H9 (cell line): ENCODE measurements around the gene DISP3. TPM values are rescaled to one million over a fixed set of nuclear protein-coding genes. Genes with fewer than 3 reads are reported as not detected.

Experiments used
- DNase-seq: peaks from one replicate; pipeline ENCODE4 v3.0.0-alpha.2; 2017
- H2AFZ ChIP-seq: one replicate; pipeline ENCODE4 v1.6.1; 2013; ENCODE audit warnings: mild to moderate bottlenecking, low read length, control low read depth, moderate library complexity
- H2AK5ac ChIP-seq: 2 replicates; pipeline ENCODE4 v1.6.1; 2013; ENCODE audit warnings: low read length, control low read depth, mixed read lengths; ENCODE audit not compliant: insufficient read length
- H2BK120ac ChIP-seq: one replicate; pipeline ENCODE4 v1.6.1; 2013; ENCODE audit warnings: low read depth, mild to moderate bottlenecking, low read length, control low read depth, inconsistent platforms; ENCODE audit not compliant: poor library complexity, severe bottlenecking
- H2BK12ac ChIP-seq: 2 replicates; pipeline ENCODE4 v1.6.1; 2013; ENCODE audit warnings: low read length, control low read depth, mixed read lengths, low read depth; ENCODE audit not compliant: insufficient read length
- H2BK15ac ChIP-seq: 2 replicates; pipeline ENCODE4 v1.6.1; 2013; ENCODE audit warnings: low read depth, low read length, control low read depth
- H2BK20ac ChIP-seq: one replicate; pipeline ENCODE4 v1.6.1; 2013; ENCODE audit warnings: low read depth, mild to moderate bottlenecking, low read length, control low read depth, inconsistent platforms; ENCODE audit not compliant: poor library complexity, severe bottlenecking
- H2BK5ac ChIP-seq: 2 replicates; pipeline ENCODE4 v1.6.1; 2013; ENCODE audit warnings: low read length, control low read depth, mixed read lengths; ENCODE audit not compliant: insufficient read length
- H3K14ac ChIP-seq: 2 replicates; pipeline ENCODE4 v1.6.1; 2013; ENCODE audit warnings: low read length, control low read depth; ENCODE audit not compliant: insufficient read depth
- H3K18ac ChIP-seq: 2 replicates; pipeline ENCODE4 v1.6.1; 2013; ENCODE audit warnings: low read depth, mild to moderate bottlenecking, mixed read lengths, low read length, control low read depth; ENCODE audit not compliant: insufficient read length
- H3K23ac ChIP-seq: 2 replicates; pipeline ENCODE4 v1.6.1; 2013; ENCODE audit warnings: low read length, control low read depth, mixed read lengths, low read depth; ENCODE audit not compliant: insufficient read length
- H3K23me2 ChIP-seq: 2 replicates; pipeline ENCODE4 v1.6.1; 2013; ENCODE audit warnings: low read depth, mild to moderate bottlenecking, mixed read lengths, low read length, control low read depth; ENCODE audit not compliant: insufficient read length, poor library complexity, severe bottlenecking
- H3K27ac ChIP-seq: 2 replicates; pipeline ENCODE4 v1.5.1; 2013; ENCODE audit warnings: low read length, control low read depth, mixed read lengths, low read depth; ENCODE audit not compliant: insufficient read length
- H3K27me3 ChIP-seq: 2 replicates; pipeline ENCODE4 v1.6.1; 2013; ENCODE audit warnings: low read length, control low read depth, inconsistent platforms; ENCODE audit not compliant: insufficient read depth
- H3K4ac ChIP-seq: 2 replicates; pipeline ENCODE4 v1.6.1; 2013; ENCODE audit warnings: low read depth, mild to moderate bottlenecking, control low read depth, inconsistent platforms, low read length, moderate library complexity
- H3K4me1 ChIP-seq: 2 replicates; pipeline ENCODE4 v1.6.1; 2013; ENCODE audit warnings: low read length, control low read depth, inconsistent platforms; ENCODE audit not compliant: insufficient read depth
- H3K4me2 ChIP-seq: 2 replicates; pipeline ENCODE4 v1.6.1; 2013; ENCODE audit warnings: low read length, control low read depth, mixed read lengths; ENCODE audit not compliant: insufficient read length, insufficient read depth
- H3K56ac ChIP-seq: 2 replicates; pipeline ENCODE4 v1.6.1; 2013; ENCODE audit warnings: low read depth, mild to moderate bottlenecking, mixed read lengths, low read length, control low read depth; ENCODE audit not compliant: insufficient read length
- H3K79me1 ChIP-seq: 2 replicates; pipeline ENCODE4 v1.6.1; 2013; ENCODE audit warnings: low read depth, mild to moderate bottlenecking, moderate library complexity, low read length, control low read depth, inconsistent platforms; ENCODE audit not compliant: insufficient read depth, poor library complexity, severe bottlenecking
- H3K79me2 ChIP-seq: 2 replicates; pipeline ENCODE4 v1.6.1; 2013; ENCODE audit warnings: low read length, control low read depth, inconsistent platforms; ENCODE audit not compliant: insufficient read depth
- H3K9ac ChIP-seq: 2 replicates; pipeline ENCODE4 v1.6.1; 2013; ENCODE audit warnings: low read length, control low read depth, mixed read lengths; ENCODE audit not compliant: insufficient read length; ENCODE audit errors: extremely low read depth
- H3K9me3 ChIP-seq: one replicate; pipeline ENCODE4 v1.6.1; 2013; ENCODE audit warnings: low read depth, low read length, inconsistent platforms; ENCODE audit not compliant: control insufficient read depth
- H3T11ph ChIP-seq: one replicate; pipeline ENCODE4 v1.6.1; 2013; ENCODE audit warnings: mild to moderate bottlenecking, low read length, control low read depth, inconsistent platforms
- H4K20me1 ChIP-seq: one replicate; pipeline ENCODE4 v1.6.1; 2013; ENCODE audit not compliant: control insufficient read depth, insufficient read length, insufficient read depth
- H4K5ac ChIP-seq: 2 replicates; pipeline ENCODE4 v1.6.1; 2013; ENCODE audit warnings: low read depth, mild to moderate bottlenecking, mixed read lengths, low read length, control low read depth; ENCODE audit not compliant: insufficient read length
- H4K8ac ChIP-seq: replicated peaks from 2 replicates; pipeline ENCODE4 v1.6.1; 2013; ENCODE audit warnings: low read length, control low read depth, mixed read lengths, low read depth; ENCODE audit not compliant: insufficient read length
- H4K91ac ChIP-seq: 2 replicates; pipeline ENCODE4 v1.6.1; 2013; ENCODE audit warnings: low read depth, mild to moderate bottlenecking, moderate library complexity, mixed read lengths, low read length, control low read depth; ENCODE audit not compliant: insufficient read length
- H3K27ac Mint-ChIP-seq, 3 experiments: 2 replicates in 2 of 3; 3 replicates in 1 of 3; pipeline ENCODE4 v1.8.0; 2020 to 2021; ENCODE audit warnings: mixed read lengths in 3 of 3, mild to moderate bottlenecking in 1 of 3, moderate library complexity in 1 of 3
- H3K27me3 Mint-ChIP-seq: 2 replicates; pipeline ENCODE4 v1.8.0; 2021; ENCODE audit warnings: low read depth, mild to moderate bottlenecking, moderate library complexity, mixed read lengths
- H3K36me3 Mint-ChIP-seq, 3 experiments: 2 replicates in 2 of 3; 3 replicates in 1 of 3; pipeline ENCODE4 v1.8.0; 2020 to 2021; ENCODE audit warnings: low read depth in 3 of 3, mixed read lengths in 3 of 3; ENCODE audit not compliant: insufficient read depth in 1 of 3
- H3K4me1 Mint-ChIP-seq, 2 experiments: 2 replicates each; pipeline ENCODE4 v1.8.0; 2020; ENCODE audit warnings: mixed read lengths in 2 of 2
- H3K4me3 Mint-ChIP-seq, 2 experiments: 2 replicates in 1 of 2; 3 replicates in 1 of 2; pipeline ENCODE4 v1.8.0; 2020 to 2021; ENCODE audit warnings: mild to moderate bottlenecking in 2 of 2, mixed read lengths in 2 of 2, moderate library complexity in 1 of 2
- H3K9me3 Mint-ChIP-seq, 2 experiments: 2 replicates in 1 of 2; 3 replicates in 1 of 2; pipeline ENCODE4 v1.8.0; 2020; ENCODE audit warnings: mild to moderate bottlenecking in 2 of 2, mixed read lengths in 2 of 2, moderate library complexity in 1 of 2
- CTCF ChIP-seq: fragments of 200-600 bp; sonication (generic); conservative IDR thresholded peaks from 3 replicates; pipeline ENCODE4 v1.8.0; 2021; ENCODE audit warnings: antibody characterized with exemption, mild to moderate bottlenecking
- WGBS: extraction: QIAGEN DNeasy Blood & Tissue Kit; methylation state at CpG from one replicate; pipeline ENCODE4 v1.1.7; 2013; ENCODE audit warnings: missing lambda C conversion rate, low lambda C conversion rate, mixed read lengths; ENCODE audit not compliant: insufficient read length; ENCODE audit errors: extremely low coverage; 5-methylcytosine and 5-hydroxymethylcytosine counted together
- total RNA-seq: library from RNA; stranded (reverse); gene quantifications from 2 replicates; pipeline ENCODE4 v1.2.1, GENCODE V29; 2021

The DISP3 gene
- total RNA-seq, 1 experiment from 2014 or later: 3.5 TPM

GRCh38 chr1:11447903-11448302, 31.1 kb upstream of the DISP3 start:
- Histone ChIP-seq H3K27me3 (no peaks in the 10 kb centered on the region; the same call in 1 of the 2 replicates), H4K20me1 (peaks cover 2% of the 10 kb centered on the region), H3K4ac (no peak overlapping the region), H2AK5ac (no peak overlapping the region), H2BK12ac (no peak overlapping the region), H3K9ac (no peak overlapping the region), H3K4me1 (no peaks in the 10 kb centered on the region), H3K79me1 (no peaks in the 10 kb centered on the region), H3K14ac (no peak overlapping the region), H4K8ac (no peak overlapping the region), H2BK5ac (no peak overlapping the region), H2BK15ac (no peak overlapping the region), H2AFZ (no peak overlapping the region), H3K23ac (no peak overlapping the region), H3K9me3 (no peaks in the 10 kb centered on the region), H2BK20ac (no peak overlapping the region), H4K5ac (no peak overlapping the region), H4K91ac (no peak overlapping the region), H3K56ac (no peak overlapping the region), H2BK120ac (no peak overlapping the region), H3K23me2 (no peaks in the 10 kb centered on the region), H3K27ac (no peak overlapping the region), H3T11ph (no peak overlapping the region), H3K18ac (no peak overlapping the region), H3K79me2 (no peaks in the 10 kb centered on the region), H3K4me2 (no peak overlapping the region)
- no peaks in the 10 kb centered on the region; a peak in 1 of 5 replicates for H3K9me3 Mint-ChIP-seq
- TF ChIP-seq CTCF: no peak
- no CpG with 5 or more reads among the region's 10 CpGs for WGBS
- no peak overlapping the region for H3K27ac Mint-ChIP-seq
- H3K4me3 Mint-ChIP-seq: no peak overlapping the region
- no peaks in the 10 kb centered on the region for H3K36me3 Mint-ChIP-seq
- peaks cover 0 to 5% of the 10 kb centered on the region in 2 experiments; a peak in 1 of 4 replicates for H3K4me1 Mint-ChIP-seq
- peaks cover 10% of the 10 kb centered on the region for H3K27me3 Mint-ChIP-seq
- DNase-seq: peak; percentile 39
